ENCODE data around the gene TPO. TPM values are rescaled to one million over a fixed set of nuclear protein-coding genes. Genes with fewer than 3 reads are reported as not detected.

TPO gene
- polyA plus RNA-seq, 1 experiment = not detected

DNA sequence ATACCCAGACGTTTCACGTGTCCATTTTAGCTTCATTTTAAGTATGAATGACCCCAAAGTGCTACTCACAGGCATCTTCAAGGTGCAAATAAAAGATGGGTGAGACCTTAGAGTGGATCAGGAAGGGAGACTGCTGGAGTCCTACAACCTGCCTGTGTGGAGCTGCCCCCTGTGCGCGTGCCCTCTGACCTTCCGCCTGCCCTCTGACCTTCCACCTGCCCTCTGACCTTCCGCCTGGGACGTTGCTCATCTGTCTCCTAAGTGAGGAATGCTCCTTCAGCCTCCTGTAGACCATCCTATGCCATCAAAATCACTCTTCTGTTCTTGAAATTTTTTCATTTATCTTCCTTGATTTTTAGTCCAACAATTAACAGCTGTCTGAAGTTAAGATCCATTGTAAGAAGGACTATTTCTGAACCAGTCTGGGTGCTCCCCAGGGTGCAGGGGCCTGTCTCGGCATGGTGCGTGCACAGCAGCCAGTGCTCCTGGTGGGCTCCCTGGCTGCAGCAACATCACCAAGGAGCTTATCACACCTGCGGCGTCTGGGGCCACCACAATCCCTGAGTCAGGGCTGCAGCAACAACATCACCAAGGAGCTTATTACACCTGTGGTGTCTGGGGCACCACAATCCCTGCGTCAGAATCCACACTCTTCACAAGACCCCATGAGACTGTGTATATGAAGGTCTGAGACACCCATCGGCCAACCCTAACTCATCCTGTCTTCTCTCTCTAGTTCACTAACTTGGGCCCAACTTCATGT is 86.0 kb downstream of the TPO start:
- ChIA-PET POLR2A (no interaction called here), CTCF (no interaction called here)
- Histone ChIP-seq H3K27me3 (ENCODE audit: control insufficient read depth, insufficient read depth, low read length) (no peaks in the 10 kb centered on the region), H3K36me3 (ENCODE audit: control insufficient read depth, insufficient read depth, low read length) (no peaks in the 10 kb centered on the region), H3K4me3 (ENCODE audit: low read depth, low read length) (no peak overlapping the region)
- no peak for DNase-seq (ENCODE audit: low read depth)
- TF ChIP-seq, protein P1, sequence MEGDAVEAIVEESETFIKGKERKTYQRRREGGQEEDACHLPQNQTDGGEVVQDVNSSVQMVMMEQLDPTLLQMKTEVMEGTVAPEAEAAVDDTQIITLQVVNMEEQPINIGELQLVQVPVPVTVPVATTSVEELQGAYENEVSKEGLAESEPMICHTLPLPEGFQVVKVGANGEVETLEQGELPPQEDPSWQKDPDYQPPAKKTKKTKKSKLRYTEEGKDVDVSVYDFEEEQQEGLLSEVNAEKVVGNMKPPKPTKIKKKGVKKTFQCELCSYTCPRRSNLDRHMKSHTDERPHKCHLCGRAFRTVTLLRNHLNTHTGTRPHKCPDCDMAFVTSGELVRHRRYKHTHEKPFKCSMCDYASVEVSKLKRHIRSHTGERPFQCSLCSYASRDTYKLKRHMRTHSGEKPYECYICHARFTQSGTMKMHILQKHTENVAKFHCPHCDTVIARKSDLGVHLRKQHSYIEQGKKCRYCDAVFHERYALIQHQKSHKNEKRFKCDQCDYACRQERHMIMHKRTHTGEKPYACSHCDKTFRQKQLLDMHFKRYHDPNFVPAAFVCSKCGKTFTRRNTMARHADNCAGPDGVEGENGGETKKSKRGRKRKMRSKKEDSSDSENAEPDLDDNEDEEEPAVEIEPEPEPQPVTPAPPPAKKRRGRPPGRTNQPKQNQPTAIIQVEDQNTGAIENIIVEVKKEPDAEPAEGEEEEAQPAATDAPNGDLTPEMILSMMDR (IDR thresholded peaks at IDR 0.05; ENCODE audit: insufficient read depth, low read depth, low read length) = no peak

DNA sequence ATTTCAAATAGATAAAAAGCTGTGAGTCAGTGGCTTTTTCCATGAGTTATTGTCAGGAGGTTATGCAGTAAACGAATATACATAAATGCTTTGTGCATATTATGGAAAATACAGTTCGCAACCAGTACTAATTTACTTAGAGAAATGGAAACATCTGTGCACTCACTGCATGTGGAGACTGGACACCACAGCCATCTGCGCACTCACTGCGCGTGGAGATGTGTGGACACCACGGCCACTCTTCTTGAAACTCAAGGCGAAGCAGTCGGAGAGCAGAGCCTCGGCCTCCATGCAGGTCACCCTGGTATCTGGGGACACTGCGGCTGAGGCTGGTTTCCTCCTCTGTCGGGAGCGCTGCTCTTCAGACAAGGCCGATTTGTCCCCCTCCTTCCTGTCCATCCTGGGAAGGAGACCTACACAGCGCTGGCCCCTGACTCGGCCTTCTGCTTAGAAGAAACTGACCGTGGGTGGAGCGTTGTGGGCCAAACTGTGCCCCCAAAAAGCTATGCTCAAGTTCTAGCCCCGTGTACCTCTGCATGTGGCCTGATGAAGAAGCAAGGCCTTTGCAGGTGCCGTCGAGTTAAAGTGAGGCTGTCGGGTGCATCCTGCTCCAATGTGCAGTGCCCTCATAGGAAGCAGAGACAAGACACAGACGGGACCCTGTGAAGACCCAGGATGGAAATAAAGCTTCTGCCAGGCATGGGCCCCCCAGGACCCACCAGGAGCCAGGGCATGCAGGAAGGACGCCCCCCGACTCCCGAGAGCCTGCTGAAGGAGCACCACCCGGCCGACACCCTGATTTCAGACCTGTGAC is 88.0 kb downstream of the TPO start:
- Histone ChIP-seq H3K36me3 (ENCODE audit: control insufficient read depth, insufficient read depth, low read length) (no peaks in the 10 kb centered on the region), H3K4me3 (ENCODE audit: low read depth, low read length) (no peak overlapping the region), H3K27me3 (ENCODE audit: control insufficient read depth, insufficient read depth, low read length) (no peaks in the 10 kb centered on the region)
- ChIA-PET CTCF (interaction anchor here (0.7 kb wide), 1 partner anchor 1438 kb away, joined by 3 read pairs; no protein-coding TSS in a partner anchor), POLR2A (no interaction called here)
- TF ChIP-seq, protein P1 (IDR thresholded peaks at IDR 0.05; ENCODE audit: insufficient read depth, low read depth, low read length) = no peak
- DNase-seq (ENCODE audit: low read depth) = no peak

DNA sequence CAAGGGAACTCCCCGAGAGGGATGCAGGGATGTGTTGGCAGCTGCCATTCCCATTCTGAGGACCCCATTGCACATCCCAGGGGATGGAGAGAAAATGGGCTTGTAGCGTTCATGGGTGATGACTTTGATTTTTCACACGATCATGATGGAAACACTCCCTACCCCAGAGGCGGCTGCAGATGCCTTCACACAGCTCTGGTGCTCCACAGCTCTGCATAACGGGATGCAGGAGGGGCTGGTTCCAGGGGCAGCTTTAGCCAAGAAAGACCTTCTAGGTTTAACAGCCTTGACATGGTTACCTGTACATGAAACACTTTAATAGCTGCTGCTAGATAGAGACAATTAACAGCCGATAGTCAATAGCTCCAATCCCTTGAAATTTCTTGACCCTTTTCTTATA is 88.7 kb downstream of the TPO start:
- ChIA-PET POLR2A (no interaction called here), CTCF (interaction anchor here (0.7 kb wide), 3 partner anchors 866 to 1439 kb away, joined by 3 read pairs; no protein-coding TSS in a partner anchor)
- Histone ChIP-seq H3K4me3 (ENCODE audit: low read depth, low read length) (no peak overlapping the region), H3K36me3 (ENCODE audit: control insufficient read depth, insufficient read depth, low read length) (no peaks in the 10 kb centered on the region), H3K27me3 (ENCODE audit: control insufficient read depth, insufficient read depth, low read length) (no peaks in the 10 kb centered on the region)
- TF ChIP-seq, protein P1 (IDR thresholded peaks at IDR 0.05; ENCODE audit: insufficient read depth, low read depth, low read length) = no peak
- no peak for DNase-seq (ENCODE audit: low read depth)

DNA sequence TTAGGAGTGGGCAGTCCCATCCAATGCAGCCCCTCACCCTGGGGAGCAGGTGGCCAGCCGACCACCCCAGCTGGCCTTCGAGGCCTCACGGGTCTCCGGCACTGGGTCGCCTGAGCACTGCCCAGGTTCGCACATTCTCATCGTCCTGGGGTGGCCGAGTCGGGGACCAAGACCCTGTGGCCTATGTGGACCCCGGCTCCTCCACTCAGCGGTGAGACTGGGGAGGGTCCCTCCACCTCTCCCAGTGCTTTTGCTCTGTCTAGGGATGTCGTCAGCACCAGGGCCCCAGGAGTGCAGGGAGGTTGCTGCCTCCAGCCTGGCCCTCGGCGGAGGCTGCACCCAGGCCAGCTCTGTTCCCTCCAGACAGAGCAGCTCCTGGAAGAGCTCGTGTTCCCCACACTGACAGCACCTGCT is 89.6 kb downstream of the TPO start:
- Histone ChIP-seq H3K4me3 (ENCODE audit: low read depth, low read length) (no peak overlapping the region), H3K27me3 (ENCODE audit: control insufficient read depth, insufficient read depth, low read length) (no peaks in the 10 kb centered on the region), H3K36me3 (ENCODE audit: control insufficient read depth, insufficient read depth, low read length) (no peaks in the 10 kb centered on the region)
- POLR2A ChIA-PET = no interaction called here
- DNase-seq (ENCODE audit: low read depth) = no peak
- CTCF ChIA-PET = interaction anchor here (0.7 kb wide), 1 partner anchor 865 kb away, joined by 3 read pairs; no protein-coding TSS in a partner anchor
- TF ChIP-seq, protein P1 (IDR thresholded peaks at IDR 0.05; ENCODE audit: insufficient read depth, low read depth, low read length) = no peak

Data from BJ (cell line).